Stimulated activated CD8-positive, alpha-beta memory T cell treated with anti-CD3 and anti-CD28 coated beads, Interleukin-7, amount 100 ng/mL, for 48 hours (primary cell): Measurements from ENCODE around the gene GALR2.

Experiments used
- DNase-seq, 2 donors: peaks; one replicate each; pipeline ENCODE4 v3.0.0-alpha.2; 2020; ENCODE audit warnings: low read depth in 1 of 2; ENCODE audit errors: extremely low read depth in 1 of 2

GALR2 gene

GRCh38 chr17:76124582-76125390 is 50.2 kb downstream of the GALR2 start:
- no peak for DNase-seq

GRCh38 chr17:76125391-76125675 is 50.8 kb downstream of the GALR2 start:
- no peak for DNase-seq

- DNase-seq = no peak
Measured at GRCh38 chr17:76125922-76126321, 51.3 kb downstream of the GALR2 start.
